AG04449 (cell line): ENCODE data around the gene FBXW8.
A peak's percentile ranks its signal among the peaks of the same experiment; 100 is the strongest.

ENCODE experiments used
- CTCF ChIA-PET: fragments of 350-600 bp; formaldehyde crosslinking; extraction: SDS; loops from one replicate; lab custom pipeline; 2021; ENCODE audit warnings: antibody characterized with exemption; lab: Yijun Ruan, JAX
- POLR2A ChIA-PET: fragments of 400-600, 350-600 bp; formaldehyde crosslinking; extraction: SDS; loops from one replicate; lab custom pipeline; 2020; ENCODE audit warnings: antibody characterized with exemption, inconsistent platforms; lab: Yijun Ruan, JAX
- DNase-seq: peaks from one replicate; pipeline ENCODE4 v3.0.0-alpha.2; 2010; ENCODE audit warnings: low read depth, low spot score
- H3K4me3 ChIP-seq: 2 replicates; pipeline ENCODE4 v1.5.1; 2011; ENCODE audit warnings: low read depth, mild to moderate bottlenecking, control low read depth, low read length
- TF ChIP-seq, protein P1 (sequence below): IDR thresholded peaks from one replicate; pipeline ENCODE4 v1.5.1; 2011; ENCODE audit warnings: mild to moderate bottlenecking, moderate library complexity, low read length, control low read depth, inconsistent platforms; ENCODE audit not compliant: insufficient read depth; ENCODE audit errors: missing control alignments

The FBXW8 gene

DNA sequence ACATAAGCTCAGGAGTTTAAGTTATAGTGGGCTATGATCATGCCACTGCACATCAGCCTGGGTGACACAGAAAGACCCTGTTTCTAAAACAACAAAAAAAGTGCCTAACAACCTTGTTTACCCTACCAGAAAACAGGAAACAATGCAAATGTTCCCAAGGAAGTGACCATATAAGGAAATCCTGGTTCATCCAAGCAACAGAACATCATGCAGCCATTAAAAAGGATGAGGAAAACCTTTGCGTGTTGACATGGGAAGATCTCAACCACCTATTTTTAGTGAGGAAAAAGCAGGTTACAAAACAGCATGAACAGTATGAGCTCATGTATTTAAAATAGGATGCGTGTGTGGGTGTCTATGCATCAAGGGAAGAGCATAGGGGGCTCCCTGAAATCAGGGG is 43.2 kb upstream of the FBXW8 start:
- no peak for DNase-seq
- H3K4me3 ChIP-seq = no peak overlapping the region
- CTCF ChIA-PET = interaction anchor here (1.6 kb wide), 2 partner anchors 9 to 15 kb away, joined by 3 read pairs; no protein-coding TSS in a partner anchor
- TF ChIP-seq, protein P1, sequence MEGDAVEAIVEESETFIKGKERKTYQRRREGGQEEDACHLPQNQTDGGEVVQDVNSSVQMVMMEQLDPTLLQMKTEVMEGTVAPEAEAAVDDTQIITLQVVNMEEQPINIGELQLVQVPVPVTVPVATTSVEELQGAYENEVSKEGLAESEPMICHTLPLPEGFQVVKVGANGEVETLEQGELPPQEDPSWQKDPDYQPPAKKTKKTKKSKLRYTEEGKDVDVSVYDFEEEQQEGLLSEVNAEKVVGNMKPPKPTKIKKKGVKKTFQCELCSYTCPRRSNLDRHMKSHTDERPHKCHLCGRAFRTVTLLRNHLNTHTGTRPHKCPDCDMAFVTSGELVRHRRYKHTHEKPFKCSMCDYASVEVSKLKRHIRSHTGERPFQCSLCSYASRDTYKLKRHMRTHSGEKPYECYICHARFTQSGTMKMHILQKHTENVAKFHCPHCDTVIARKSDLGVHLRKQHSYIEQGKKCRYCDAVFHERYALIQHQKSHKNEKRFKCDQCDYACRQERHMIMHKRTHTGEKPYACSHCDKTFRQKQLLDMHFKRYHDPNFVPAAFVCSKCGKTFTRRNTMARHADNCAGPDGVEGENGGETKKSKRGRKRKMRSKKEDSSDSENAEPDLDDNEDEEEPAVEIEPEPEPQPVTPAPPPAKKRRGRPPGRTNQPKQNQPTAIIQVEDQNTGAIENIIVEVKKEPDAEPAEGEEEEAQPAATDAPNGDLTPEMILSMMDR = no peak
- POLR2A ChIA-PET = no interaction called here

DNA sequence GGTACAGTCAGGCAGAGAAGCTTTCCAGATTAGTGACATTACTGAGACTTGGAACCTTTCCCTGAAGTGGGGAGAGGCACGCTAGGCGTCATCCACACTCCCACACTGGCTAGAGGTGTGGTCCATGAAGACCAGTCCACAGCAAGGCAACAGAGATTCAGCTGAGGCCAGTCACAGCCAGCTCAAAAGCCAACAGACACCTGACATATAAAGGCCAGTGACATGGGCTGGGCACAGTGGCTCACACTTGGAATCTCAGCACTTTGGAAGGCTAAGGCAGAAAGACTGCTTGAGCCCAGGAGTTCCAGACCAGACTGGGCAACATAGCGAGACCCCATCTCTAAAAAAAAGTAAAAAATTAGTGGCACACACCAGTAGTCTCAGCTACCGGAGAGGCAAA is 40.4 kb upstream of the FBXW8 start:
- ChIA-PET POLR2A (interaction anchor here (0.6 kb wide), 1 partner anchor 69 kb away, joined by 3 read pairs; no protein-coding TSS in a partner anchor), CTCF (interaction anchor here (1.5 to 1.8 kb wide), 2 partner anchors 12 to 14 kb away, joined by 4 to 5 read pairs; no protein-coding TSS in a partner anchor)
- H3K4me3 ChIP-seq = no peak overlapping the region
- TF ChIP-seq, protein P1 = no peak
- DNase-seq = no peak

DNA sequence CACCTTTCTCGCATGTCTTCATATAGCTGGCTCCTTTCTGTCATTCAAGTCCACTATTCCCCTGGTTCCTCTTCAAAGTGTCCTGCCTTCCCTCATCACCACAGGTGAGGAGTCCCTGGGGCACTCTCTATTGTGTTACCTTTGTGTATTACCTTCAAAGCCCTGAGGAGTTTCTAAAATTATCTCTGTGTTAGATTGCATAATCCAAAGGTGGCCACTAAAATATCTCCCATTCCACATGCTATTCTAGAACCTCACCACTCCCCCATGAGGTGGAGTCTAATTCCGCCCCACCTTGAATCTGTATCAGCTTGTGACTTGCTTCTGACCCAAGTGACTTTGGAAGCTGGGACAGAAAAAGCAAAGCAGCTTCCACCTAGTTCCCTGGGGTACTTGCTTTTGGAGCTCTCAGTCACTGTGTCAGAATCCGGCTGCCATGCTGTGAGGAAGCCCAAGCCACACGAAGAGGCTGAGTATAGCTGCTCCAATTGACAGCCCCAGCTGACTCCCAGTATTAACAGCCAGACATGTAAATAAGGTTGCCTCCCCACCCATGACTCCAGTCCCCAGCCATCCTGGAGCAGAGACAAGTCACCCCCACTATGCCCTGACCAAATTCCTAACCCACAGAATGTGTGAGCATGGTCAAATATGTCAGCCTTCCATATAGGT is 36.3 kb upstream of the FBXW8 start:
- POLR2A ChIA-PET = no interaction called here
- TF ChIP-seq, protein P1 = no peak
- CTCF ChIA-PET = interaction anchor here (1.0 kb wide), 1 partner anchor 8 kb away, joined by 4 read pairs; no protein-coding TSS in a partner anchor
- no peak overlapping the region for H3K4me3 ChIP-seq
- DNase-seq = no peak

DNA sequence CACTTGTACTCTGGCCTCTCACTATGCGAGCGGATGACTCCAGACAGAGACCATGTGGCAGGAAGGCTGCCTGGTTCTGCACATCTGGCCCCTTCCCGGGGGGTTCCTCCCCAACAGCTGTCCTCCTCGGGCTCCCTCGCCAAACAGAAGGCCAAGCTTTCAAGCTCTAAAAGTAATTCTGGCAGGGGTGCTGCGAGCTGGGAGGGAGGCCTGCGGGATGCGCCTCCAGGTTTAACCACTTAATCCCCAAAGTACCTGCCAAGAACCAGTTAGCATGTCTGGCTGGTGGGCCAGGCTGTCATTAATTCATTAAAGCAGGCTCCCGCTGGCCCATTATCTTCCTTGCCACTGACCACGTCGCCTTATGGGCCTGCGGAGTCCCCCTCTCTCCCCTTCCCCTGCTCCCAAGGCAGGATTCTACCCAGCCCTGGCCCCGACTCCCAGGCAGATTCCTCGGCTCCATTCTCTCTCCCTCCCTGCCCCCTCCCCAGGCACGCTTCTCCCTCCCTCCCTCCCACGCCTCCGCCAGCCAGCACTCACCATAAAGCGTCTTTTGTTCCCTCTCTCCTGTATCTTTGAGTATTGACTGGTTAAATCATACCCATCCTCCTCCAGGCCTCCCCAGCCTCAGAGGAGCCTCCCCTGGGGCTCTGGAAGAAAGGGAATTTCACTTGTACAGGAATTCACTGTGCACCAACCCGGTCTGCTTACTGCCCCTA is 34.4 kb upstream of the FBXW8 start:
- ChIA-PET CTCF (interaction anchor here (1.1 to 1.3 kb wide), 2 partner anchors 8 to 173 kb away, joined by 3 read pairs; no protein-coding TSS in a partner anchor), POLR2A (no interaction called here)
- no peak overlapping the region for H3K4me3 ChIP-seq
- no peak for DNase-seq
- TF ChIP-seq, protein P1 = no peak

DNA sequence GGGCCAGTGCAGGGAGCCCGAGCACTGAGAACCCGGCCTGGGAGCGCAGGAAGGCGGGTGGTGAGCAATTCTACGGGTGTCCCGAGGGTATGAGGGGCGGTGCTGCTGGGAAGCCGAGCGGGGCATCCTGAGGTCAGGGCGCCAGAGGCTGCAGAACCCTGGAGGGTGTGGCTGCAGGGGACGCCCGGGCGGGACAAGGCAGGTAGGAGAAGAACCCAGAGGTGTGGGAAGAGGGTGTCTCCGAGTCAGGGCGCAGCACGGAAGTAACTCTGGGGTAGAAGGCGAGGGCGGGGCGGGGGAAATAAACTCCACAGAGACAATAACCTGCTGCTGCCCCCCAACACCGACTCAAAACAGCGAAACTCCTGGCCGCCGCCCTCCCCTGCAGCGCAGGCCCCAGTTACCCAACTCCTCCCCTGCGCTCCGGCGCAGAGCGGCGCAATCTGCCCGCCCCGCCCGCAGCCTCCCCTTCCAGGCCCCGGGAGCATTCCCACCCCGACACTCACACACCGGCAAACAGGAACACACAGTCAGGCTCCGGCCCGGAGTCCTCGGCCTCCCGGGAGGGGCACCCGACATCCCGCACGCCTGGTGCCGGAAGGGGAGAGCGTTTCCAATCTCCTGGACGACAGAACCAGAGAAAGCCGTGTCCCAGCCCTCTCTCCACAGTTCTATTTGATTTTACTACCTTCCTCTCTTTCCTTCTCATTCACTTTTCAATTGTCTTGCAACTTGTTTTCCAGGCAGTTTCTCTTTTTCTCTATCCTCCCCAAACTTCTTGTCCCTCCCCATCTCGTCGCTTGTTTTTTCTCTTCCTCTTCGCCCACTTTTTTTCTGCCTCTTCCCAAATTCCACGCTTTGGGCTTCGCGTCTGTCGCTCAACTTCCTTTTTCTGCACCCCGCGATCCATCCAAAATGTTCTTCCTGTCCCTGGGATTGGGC is 31.9 kb upstream of the FBXW8 start:
- DNase-seq = no peak
- ChIA-PET POLR2A (no interaction called here), CTCF (interaction anchor here (1.1 to 5.4 kb wide), 3 partner anchors 16 to 175 kb away, joined by 4 to 48 read pairs (median 6); no protein-coding TSS in a partner anchor)
- TF ChIP-seq, protein P1 = no peak
- H3K4me3 ChIP-seq = peak overlapping the region; percentile 27
